Ishikawa (cell line): ENCODE data around the gene SPDL1.

Experiments used
- CEBPB ChIP-seq: IDR thresholded peaks from 2 replicates; pipeline ENCODE4 v1.6.1; 2012
- CREB1 ChIP-seq: IDR thresholded peaks from 2 replicates; pipeline ENCODE4 v1.6.1; 2012; ENCODE audit warnings: low read depth
- EGR1 ChIP-seq: IDR thresholded peaks from 2 replicates; pipeline ENCODE4 v1.6.1; 2012
- EP300 ChIP-seq: IDR thresholded peaks from 2 replicates; pipeline ENCODE4 v1.6.1; 2012; ENCODE audit warnings: borderline replicate concordance
- FOXM1 ChIP-seq: IDR thresholded peaks from 2 replicates; pipeline ENCODE4 v1.6.1; 2012; ENCODE audit warnings: low read depth, borderline replicate concordance
- MAX ChIP-seq: IDR thresholded peaks from 2 replicates; pipeline ENCODE4 v1.6.1; 2012
- NFIC ChIP-seq: IDR thresholded peaks from 2 replicates; pipeline ENCODE4 v1.6.1; 2012
- RAD21 ChIP-seq: IDR thresholded peaks from 2 replicates; pipeline ENCODE4 v1.6.1; 2012; ENCODE audit warnings: low read depth
- REST ChIP-seq: IDR thresholded peaks from 2 replicates; pipeline ENCODE4 v1.6.1; 2012; ENCODE audit warnings: low read depth, mild to moderate bottlenecking
- TAF1 ChIP-seq: IDR thresholded peaks from 2 replicates; pipeline ENCODE4 v1.6.1; 2012; ENCODE audit warnings: low read depth, mild to moderate bottlenecking
- TCF12 ChIP-seq: IDR thresholded peaks from 2 replicates; pipeline ENCODE4 v1.6.1; 2012; ENCODE audit warnings: low read depth
- TEAD4 ChIP-seq: IDR thresholded peaks from 2 replicates; pipeline ENCODE4 v1.6.1; 2012
- USF1 ChIP-seq: IDR thresholded peaks from 2 replicates; pipeline ENCODE4 v1.6.1; 2012
- YY1 ChIP-seq: IDR thresholded peaks from 2 replicates; pipeline ENCODE4 v1.6.1; 2012; ENCODE audit warnings: low read depth
- ZBTB7A ChIP-seq: IDR thresholded peaks from 2 replicates; pipeline ENCODE4 v1.6.1; 2012; ENCODE audit warnings: low read depth

Gene SPDL1

GRCh38 chr5:169549453-169550100 lies 34.0 kb upstream of the SPDL1 start:
- no peak for TF ChIP-seq EP300
- TF ChIP-seq FOXM1, result no peak

- TF ChIP-seq USF1 (no peak), CEBPB (no peak), RAD21 (no peak), TEAD4 (no peak), CREB1 (no peak), ZBTB7A (no peak)
Measured at GRCh38 chr5:169550227-169550626, 33.3 kb upstream of the SPDL1 start.

GRCh38 chr5:169551146-169551545 lies 32.4 kb upstream of the SPDL1 start:
- TF ChIP-seq TEAD4, result no peak
- no peak for TF ChIP-seq CEBPB
- TF ChIP-seq REST, result no peak
- TF ChIP-seq ZBTB7A, result no peak
- TF ChIP-seq EGR1, result no peak
- no peak for TF ChIP-seq FOXM1
- TF ChIP-seq CREB1, result no peak
- no peak for TF ChIP-seq EP300
- TF ChIP-seq RAD21, result no peak
- no peak for TF ChIP-seq USF1
- no peak for TF ChIP-seq YY1
- no peak for TF ChIP-seq MAX
- no peak for TF ChIP-seq NFIC
- no peak for TF ChIP-seq TCF12
- no peak for TF ChIP-seq TAF1

GRCh38 chr5:169551696-169552095 lies 31.9 kb upstream of the SPDL1 start:
- TF ChIP-seq YY1 (no peak), RAD21 (no peak), CREB1 (no peak), TEAD4 (no peak), REST (no peak), EP300 (no peak), ZBTB7A (no peak), TAF1 (no peak), USF1 (no peak), EGR1 (no peak), NFIC (no peak), TCF12 (no peak), MAX (no peak), CEBPB (no peak)

- TF ChIP-seq CEBPB (no peak), TAF1 (no peak), CREB1 (no peak), NFIC (no peak), RAD21 (no peak), USF1 (no peak), REST (no peak), TCF12 (no peak), YY1 (no peak), EGR1 (no peak), MAX (no peak), ZBTB7A (no peak)
Measured at GRCh38 chr5:169554251-169554650, 29.3 kb upstream of the SPDL1 start.
